ENCODE results near the gene IFI6.

- TF ChIP-seq CTCF (optimal IDR thresholded peaks at IDR 0.05 in 1 of 3, IDR thresholded peaks at IDR 0.05 in 1 of 3, conservative IDR thresholded peaks at IDR 0.05 in 1 of 3; ENCODE audit: extremely low read depth in 1 of 3, insufficient read depth in 2 of 3, low read length in 3 of 3) = peak; percentile 34 to 41 (median 39)
- TF ChIP-seq EZH2 (IDR thresholded peaks at IDR 0.05; ENCODE audit: low read length) = no peak
Measured at GRCh38 chr1:27671964-27672749, at the start of gene IFI6.
